ENCODE results near the gene KLHL35. TPM values are rescaled to one million over a fixed set of nuclear protein-coding genes. Genes with fewer than 3 reads are reported as not detected.

Gene KLHL35
- 28.5 TPM for total RNA-seq

- DNase-seq (ENCODE audit: low spot score in 2 of 2) = peak; percentile 61 to 70
- FAIRE-seq = no peak
Measured at GRCh38 chr11:75432911-75433321, at the start of gene KLHL35. KLHL35 (minus strand) TSS chr11:75433203; CDS start chr11:75430629, 2,574 bp downstream.

- FAIRE-seq (no peak), DNase-seq (ENCODE audit: low spot score in 2 of 2) (no peak)
Measured at GRCh38 chr11:75481922-75482606, 49.1 kb upstream of the KLHL35 start.

- DNase-seq (ENCODE audit: low spot score in 2 of 2) (no peak), FAIRE-seq (no peak)
Measured at GRCh38 chr11:75481223-75481921, 48.4 kb upstream of the KLHL35 start.

GRCh38 chr11:75480185-75481175, 47.5 kb upstream of the KLHL35 start:
- FAIRE-seq = no peak
- DNase-seq (ENCODE audit: low spot score in 2 of 2) = no peak

GRCh38 chr11:75479597-75480145, 46.7 kb upstream of the KLHL35 start:
- FAIRE-seq (no peak), DNase-seq (ENCODE audit: low spot score in 2 of 2) (no peak)

- DNase-seq (ENCODE audit: low spot score in 2 of 2) = no peak
Measured at GRCh38 chr11:75478783-75479596, 46.0 kb upstream of the KLHL35 start.

GRCh38 chr11:75477614-75477935, 44.6 kb upstream of the KLHL35 start:
- FAIRE-seq (no peak), DNase-seq (ENCODE audit: low spot score in 2 of 2) (no peak)

More at GRCh38 chr11:75478783-75479596, 46.0 kb upstream of the KLHL35 start:
- FAIRE-seq = no peak

GRCh38 chr11:75476739-75477613, 44.0 kb upstream of the KLHL35 start:
- FAIRE-seq = no peak

GRCh38 chr11:75475767-75476650, 43.0 kb upstream of the KLHL35 start:
- FAIRE-seq = no peak
- no peak for DNase-seq (ENCODE audit: low spot score in 2 of 2)

More at GRCh38 chr11:75476739-75477613, 44.0 kb upstream of the KLHL35 start:
- no peak for DNase-seq (ENCODE audit: low spot score in 2 of 2)

GRCh38 chr11:75474878-75475766, 42.1 kb upstream of the KLHL35 start:
- DNase-seq (ENCODE audit: low spot score in 2 of 2) (no peak), FAIRE-seq (no peak)

GRCh38 chr11:75474240-75474639, 41.2 kb upstream of the KLHL35 start:
- FAIRE-seq = no peak

GRCh38 chr11:75473684-75474083, 40.7 kb upstream of the KLHL35 start:
- DNase-seq (ENCODE audit: low spot score in 2 of 2) (no peak), FAIRE-seq (no peak)

More at GRCh38 chr11:75474240-75474639, 41.2 kb upstream of the KLHL35 start:
- DNase-seq (ENCODE audit: low spot score in 2 of 2) = no peak

- DNase-seq (ENCODE audit: low spot score in 2 of 2) (no peak), FAIRE-seq (no peak)
Measured at GRCh38 chr11:75472081-75472732, 39.2 kb upstream of the KLHL35 start.

- DNase-seq (ENCODE audit: low spot score in 2 of 2) = no peak
- no peak for FAIRE-seq
Measured at GRCh38 chr11:75471176-75471973, 38.4 kb upstream of the KLHL35 start.

- DNase-seq (ENCODE audit: low spot score in 2 of 2) = no peak
- no peak for FAIRE-seq
Measured at GRCh38 chr11:75470476-75471080, 37.6 kb upstream of the KLHL35 start.
